H9 (cell line): ENCODE measurements around the gene HEYL. TPM values are rescaled to one million over a fixed set of nuclear protein-coding genes. Genes with fewer than 3 reads are reported as not detected.

Experiments used
- DNase-seq: peaks from one replicate; pipeline ENCODE4 v3.0.0-alpha.2; 2017
- H2AFZ ChIP-seq: one replicate; pipeline ENCODE4 v1.6.1; 2013; ENCODE audit warnings: mild to moderate bottlenecking, low read length, control low read depth, moderate library complexity
- H2AK5ac ChIP-seq: 2 replicates; pipeline ENCODE4 v1.6.1; 2013; ENCODE audit warnings: low read length, control low read depth, mixed read lengths; ENCODE audit not compliant: insufficient read length
- H2BK120ac ChIP-seq: one replicate; pipeline ENCODE4 v1.6.1; 2013; ENCODE audit warnings: low read depth, mild to moderate bottlenecking, low read length, control low read depth, inconsistent platforms; ENCODE audit not compliant: poor library complexity, severe bottlenecking
- H2BK12ac ChIP-seq: 2 replicates; pipeline ENCODE4 v1.6.1; 2013; ENCODE audit warnings: low read length, control low read depth, mixed read lengths, low read depth; ENCODE audit not compliant: insufficient read length
- H2BK15ac ChIP-seq: 2 replicates; pipeline ENCODE4 v1.6.1; 2013; ENCODE audit warnings: low read depth, low read length, control low read depth
- H2BK20ac ChIP-seq: one replicate; pipeline ENCODE4 v1.6.1; 2013; ENCODE audit warnings: low read depth, mild to moderate bottlenecking, low read length, control low read depth, inconsistent platforms; ENCODE audit not compliant: poor library complexity, severe bottlenecking
- H2BK5ac ChIP-seq: 2 replicates; pipeline ENCODE4 v1.6.1; 2013; ENCODE audit warnings: low read length, control low read depth, mixed read lengths; ENCODE audit not compliant: insufficient read length
- H3K14ac ChIP-seq: 2 replicates; pipeline ENCODE4 v1.6.1; 2013; ENCODE audit warnings: low read length, control low read depth; ENCODE audit not compliant: insufficient read depth
- H3K18ac ChIP-seq: 2 replicates; pipeline ENCODE4 v1.6.1; 2013; ENCODE audit warnings: low read depth, mild to moderate bottlenecking, mixed read lengths, low read length, control low read depth; ENCODE audit not compliant: insufficient read length
- H3K23ac ChIP-seq: 2 replicates; pipeline ENCODE4 v1.6.1; 2013; ENCODE audit warnings: low read length, control low read depth, mixed read lengths, low read depth; ENCODE audit not compliant: insufficient read length
- H3K23me2 ChIP-seq: 2 replicates; pipeline ENCODE4 v1.6.1; 2013; ENCODE audit warnings: low read depth, mild to moderate bottlenecking, mixed read lengths, low read length, control low read depth; ENCODE audit not compliant: insufficient read length, poor library complexity, severe bottlenecking
- H3K27ac ChIP-seq: 2 replicates; pipeline ENCODE4 v1.5.1; 2013; ENCODE audit warnings: low read length, control low read depth, mixed read lengths, low read depth; ENCODE audit not compliant: insufficient read length
- H3K27me3 ChIP-seq: 2 replicates; pipeline ENCODE4 v1.6.1; 2013; ENCODE audit warnings: low read length, control low read depth, inconsistent platforms; ENCODE audit not compliant: insufficient read depth
- H3K4ac ChIP-seq: 2 replicates; pipeline ENCODE4 v1.6.1; 2013; ENCODE audit warnings: low read depth, mild to moderate bottlenecking, control low read depth, inconsistent platforms, low read length, moderate library complexity
- H3K4me1 ChIP-seq: 2 replicates; pipeline ENCODE4 v1.6.1; 2013; ENCODE audit warnings: low read length, control low read depth, inconsistent platforms; ENCODE audit not compliant: insufficient read depth
- H3K4me2 ChIP-seq: 2 replicates; pipeline ENCODE4 v1.6.1; 2013; ENCODE audit warnings: low read length, control low read depth, mixed read lengths; ENCODE audit not compliant: insufficient read length, insufficient read depth
- H3K56ac ChIP-seq: 2 replicates; pipeline ENCODE4 v1.6.1; 2013; ENCODE audit warnings: low read depth, mild to moderate bottlenecking, mixed read lengths, low read length, control low read depth; ENCODE audit not compliant: insufficient read length
- H3K79me1 ChIP-seq: 2 replicates; pipeline ENCODE4 v1.6.1; 2013; ENCODE audit warnings: low read depth, mild to moderate bottlenecking, moderate library complexity, low read length, control low read depth, inconsistent platforms; ENCODE audit not compliant: insufficient read depth, poor library complexity, severe bottlenecking
- H3K79me2 ChIP-seq: 2 replicates; pipeline ENCODE4 v1.6.1; 2013; ENCODE audit warnings: low read length, control low read depth, inconsistent platforms; ENCODE audit not compliant: insufficient read depth
- H3K9ac ChIP-seq: 2 replicates; pipeline ENCODE4 v1.6.1; 2013; ENCODE audit warnings: low read length, control low read depth, mixed read lengths; ENCODE audit not compliant: insufficient read length; ENCODE audit errors: extremely low read depth
- H3K9me3 ChIP-seq: one replicate; pipeline ENCODE4 v1.6.1; 2013; ENCODE audit warnings: low read depth, low read length, inconsistent platforms; ENCODE audit not compliant: control insufficient read depth
- H3T11ph ChIP-seq: one replicate; pipeline ENCODE4 v1.6.1; 2013; ENCODE audit warnings: mild to moderate bottlenecking, low read length, control low read depth, inconsistent platforms
- H4K20me1 ChIP-seq: one replicate; pipeline ENCODE4 v1.6.1; 2013; ENCODE audit not compliant: control insufficient read depth, insufficient read length, insufficient read depth
- H4K5ac ChIP-seq: 2 replicates; pipeline ENCODE4 v1.6.1; 2013; ENCODE audit warnings: low read depth, mild to moderate bottlenecking, mixed read lengths, low read length, control low read depth; ENCODE audit not compliant: insufficient read length
- H4K8ac ChIP-seq: replicated peaks from 2 replicates; pipeline ENCODE4 v1.6.1; 2013; ENCODE audit warnings: low read length, control low read depth, mixed read lengths, low read depth; ENCODE audit not compliant: insufficient read length
- H4K91ac ChIP-seq: 2 replicates; pipeline ENCODE4 v1.6.1; 2013; ENCODE audit warnings: low read depth, mild to moderate bottlenecking, moderate library complexity, mixed read lengths, low read length, control low read depth; ENCODE audit not compliant: insufficient read length
- H3K27ac Mint-ChIP-seq, 3 experiments: 2 replicates in 2 of 3; 3 replicates in 1 of 3; pipeline ENCODE4 v1.8.0; 2020 to 2021; ENCODE audit warnings: mixed read lengths in 3 of 3, mild to moderate bottlenecking in 1 of 3, moderate library complexity in 1 of 3
- H3K27me3 Mint-ChIP-seq: 2 replicates; pipeline ENCODE4 v1.8.0; 2021; ENCODE audit warnings: low read depth, mild to moderate bottlenecking, moderate library complexity, mixed read lengths
- H3K36me3 Mint-ChIP-seq, 3 experiments: 2 replicates in 2 of 3; 3 replicates in 1 of 3; pipeline ENCODE4 v1.8.0; 2020 to 2021; ENCODE audit warnings: low read depth in 3 of 3, mixed read lengths in 3 of 3; ENCODE audit not compliant: insufficient read depth in 1 of 3
- H3K4me1 Mint-ChIP-seq, 2 experiments: 2 replicates each; pipeline ENCODE4 v1.8.0; 2020; ENCODE audit warnings: mixed read lengths in 2 of 2
- H3K4me3 Mint-ChIP-seq, 2 experiments: 2 replicates in 1 of 2; 3 replicates in 1 of 2; pipeline ENCODE4 v1.8.0; 2020 to 2021; ENCODE audit warnings: mild to moderate bottlenecking in 2 of 2, mixed read lengths in 2 of 2, moderate library complexity in 1 of 2
- H3K9me3 Mint-ChIP-seq, 2 experiments: 2 replicates in 1 of 2; 3 replicates in 1 of 2; pipeline ENCODE4 v1.8.0; 2020; ENCODE audit warnings: mild to moderate bottlenecking in 2 of 2, mixed read lengths in 2 of 2, moderate library complexity in 1 of 2
- WGBS: extraction: QIAGEN DNeasy Blood & Tissue Kit; methylation state at CpG from one replicate; pipeline ENCODE4 v1.1.7; 2013; ENCODE audit warnings: missing lambda C conversion rate, low lambda C conversion rate, mixed read lengths; ENCODE audit not compliant: insufficient read length; ENCODE audit errors: extremely low coverage; 5-methylcytosine and 5-hydroxymethylcytosine counted together
- total RNA-seq: library from RNA; stranded (reverse); gene quantifications from 2 replicates; pipeline ENCODE4 v1.2.1, GENCODE V29; 2021
- TF ChIP-seq, protein P1 (sequence below): fragments of 200-600 bp; sonication (generic); conservative IDR thresholded peaks from 3 replicates; pipeline ENCODE4 v1.8.0; 2021; ENCODE audit warnings: antibody characterized with exemption, mild to moderate bottlenecking

Gene HEYL
- total RNA-seq, 1 experiment from 2014 or later, result 1.9 TPM

- H3K4ac ChIP-seq, result no peak overlapping the region
- Mint-ChIP-seq H3K9me3 (no peaks in the 10 kb centered on the region), H3K27ac (no peak overlapping the region), H3K4me1 (peaks cover 3% of the 10 kb centered on the region in 2 experiments), H3K27me3 (peaks cover 100% of the 10 kb centered on the region), H3K36me3 (no peaks in the 10 kb centered on the region), H3K4me3 (no peak overlapping the region)
- no CpG with 5 or more reads among the region's 12 CpGs for WGBS
- no peaks in the 10 kb centered on the region for H3K23me2 ChIP-seq
- H3K23ac ChIP-seq, result no peak overlapping the region
- H2AFZ ChIP-seq, result no peak overlapping the region
- no peak overlapping the region for H2BK120ac ChIP-seq
- TF ChIP-seq, protein P1, sequence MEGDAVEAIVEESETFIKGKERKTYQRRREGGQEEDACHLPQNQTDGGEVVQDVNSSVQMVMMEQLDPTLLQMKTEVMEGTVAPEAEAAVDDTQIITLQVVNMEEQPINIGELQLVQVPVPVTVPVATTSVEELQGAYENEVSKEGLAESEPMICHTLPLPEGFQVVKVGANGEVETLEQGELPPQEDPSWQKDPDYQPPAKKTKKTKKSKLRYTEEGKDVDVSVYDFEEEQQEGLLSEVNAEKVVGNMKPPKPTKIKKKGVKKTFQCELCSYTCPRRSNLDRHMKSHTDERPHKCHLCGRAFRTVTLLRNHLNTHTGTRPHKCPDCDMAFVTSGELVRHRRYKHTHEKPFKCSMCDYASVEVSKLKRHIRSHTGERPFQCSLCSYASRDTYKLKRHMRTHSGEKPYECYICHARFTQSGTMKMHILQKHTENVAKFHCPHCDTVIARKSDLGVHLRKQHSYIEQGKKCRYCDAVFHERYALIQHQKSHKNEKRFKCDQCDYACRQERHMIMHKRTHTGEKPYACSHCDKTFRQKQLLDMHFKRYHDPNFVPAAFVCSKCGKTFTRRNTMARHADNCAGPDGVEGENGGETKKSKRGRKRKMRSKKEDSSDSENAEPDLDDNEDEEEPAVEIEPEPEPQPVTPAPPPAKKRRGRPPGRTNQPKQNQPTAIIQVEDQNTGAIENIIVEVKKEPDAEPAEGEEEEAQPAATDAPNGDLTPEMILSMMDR, result no peak
- no peak overlapping the region for H3K4me2 ChIP-seq
- no peak overlapping the region for H3K18ac ChIP-seq
- H2BK15ac ChIP-seq, result no peak overlapping the region
- no peak overlapping the region for H4K91ac ChIP-seq
- no peak overlapping the region for H3K27ac ChIP-seq
- H4K8ac ChIP-seq, result no peak overlapping the region
- H2BK20ac ChIP-seq, result no peak overlapping the region
- H3K14ac ChIP-seq, result no peak overlapping the region
- H2BK5ac ChIP-seq, result no peak overlapping the region
- H3K27me3 ChIP-seq, result peaks cover 3% of the 10 kb centered on the region; the same call in 1 of the 2 replicates
- no peak overlapping the region for H4K5ac ChIP-seq
- H4K20me1 ChIP-seq, result no peaks in the 10 kb centered on the region
- H2BK12ac ChIP-seq, result no peak overlapping the region
- H3T11ph ChIP-seq, result no peak overlapping the region
- H3K79me1 ChIP-seq, result no peaks in the 10 kb centered on the region
- no peak overlapping the region for H3K9ac ChIP-seq
- no peak for DNase-seq
- H3K79me2 ChIP-seq, result no peaks in the 10 kb centered on the region
- H3K56ac ChIP-seq, result no peak overlapping the region
- no peaks in the 10 kb centered on the region for H3K4me1 ChIP-seq
- H2AK5ac ChIP-seq, result no peak overlapping the region
- no peaks in the 10 kb centered on the region for H3K9me3 ChIP-seq
These were observed 19.7 kb upstream of the HEYL start for GRCh38 chr1:39659110-39659509.
